Hepatocyte (in vitro differentiated cells): Measurements from ENCODE around the gene EDARADD.

Experiments
- CTCF ChIP-seq: fragments of 200-600 bp; sonication (generic); IDR thresholded peaks from 2 replicates; pipeline ENCODE4 v1.5.1; 2016; ENCODE audit warnings: antibody characterized with exemption, mild to moderate bottlenecking; ENCODE audit not compliant: poor library complexity
- EZH2phosphoT487 ChIP-seq: fragments of 200-600 bp; sonication (generic); IDR thresholded peaks from one replicate; pipeline ENCODE4 v1.6.1; 2018; ENCODE audit warnings: antibody characterized with exemption, mild to moderate bottlenecking, low read depth, moderate library complexity; ENCODE audit not compliant: unreplicated experiment, severe bottlenecking

- TF ChIP-seq CTCF = no peak
- TF ChIP-seq EZH2phosphoT487 = no peak
Measured at GRCh38 chr1:236363237-236363636, 30.8 kb upstream of the EDARADD start.
